Body of pancreas (tissue), 4 donors: ENCODE results near the gene PHLDA1. TPM values are rescaled to one million over a fixed set of nuclear protein-coding genes. Genes with fewer than 3 reads are reported as not detected.

ENCODE experiments used
- ATAC-seq: fragments of 150-250 bp; one replicate; pipeline ENCODE4 v1.9.1; 2016
- DNase-seq, 4 donors: peaks; one replicate each; pipeline ENCODE4 v3.0.0-alpha.2; 2019
- H3K27ac ChIP-seq, 4 donors: fragments of 200-600 bp; sonication (generic); 1 replicate in 3 of 4; 2 replicates in 1 of 4; pipeline versions ENCODE4 v1.5.1 to v1.6.1; 2016 to 2019; ENCODE audit warnings: mild to moderate bottlenecking in 1 of 4, mixed read lengths in 1 of 4, moderate library complexity in 1 of 4
- H3K27me3 ChIP-seq, 2 donors: fragments of 200-600 bp; sonication (generic); one replicate each; pipeline ENCODE4 v1.6.0; 2016; ENCODE audit warnings: mild to moderate bottlenecking in 1 of 2
- H3K36me3 ChIP-seq, 2 donors: fragments of 200-600 bp; sonication (generic); replicated peaks in 1 of 2; 2 replicates each; pipeline ENCODE4 v1.5.1; 2016; ENCODE audit warnings: low read depth in 2 of 2; ENCODE audit not compliant: insufficient read depth in 1 of 2
- H3K4me1 ChIP-seq: fragments of 200-600 bp; sonication (generic); one replicate; pipeline ENCODE4 v1.6.0; 2016
- H3K4me3 ChIP-seq, 2 donors: fragments of 200-600 bp; sonication (generic); 1 replicate in 1 of 2; 2 replicates in 1 of 2; pipeline ENCODE4 v1.5.1; 2016 to 2019
- H3K9me3 ChIP-seq, 3 donors: fragments of 200-600 bp; sonication (generic); 1 replicate in 2 of 3; 2 replicates in 1 of 3; pipeline ENCODE4 v1.5.1; 2016
- CTCF ChIP-seq, 7 experiments: fragments of 450-650 bp in 4 of 7; fragments of 200-600 bp in 3 of 7; sonication (generic) in 3 of 7; IDR thresholded peaks; one replicate each; pipeline ENCODE4 v1.5.1; 2016 to 2019; ENCODE audit warnings: antibody characterized with exemption in 7 of 7
- POLR2A ChIP-seq, 3 donors: fragments of 450-650 bp; IDR thresholded peaks; one replicate each; pipeline ENCODE4 v1.6.1; 2016; ENCODE audit warnings: antibody characterized with exemption in 3 of 3, mild to moderate bottlenecking in 2 of 3
- WGBS, 2 donors: methylation state at CpG; one replicate each; pipeline ENCODE4 v1.1.5; 2017; 5-methylcytosine and 5-hydroxymethylcytosine counted together
- intact Hi-C: fragments of 100-400 bp; cut with DNase I; formaldehyde crosslinking; loops from one replicate; pipeline ENCODE4 v1.15.1; 2023
- total RNA-seq, 2 donors: library from RNA; depleted of rRNA; stranded (reverse); fragments of >200 nt; gene quantifications; one replicate each; pipeline ENCODE4 v1.1.0, GENCODE V29; 2016

Gene PHLDA1
- total RNA-seq, 2 donors from 2014 or later = 11.9 to 22.4 TPM

- H3K27me3 ChIP-seq = no peaks in the 10 kb centered on the region
- H3K4me1 ChIP-seq = peaks cover 4% of the 10 kb centered on the region
- ATAC-seq (no peak), DNase-seq (no peak)
- no peaks in the 10 kb centered on the region for H3K36me3 ChIP-seq
- no peaks in the 10 kb centered on the region for H3K9me3 ChIP-seq
- no peak overlapping the region for H3K4me3 ChIP-seq
- TF ChIP-seq CTCF (IDR thresholded peaks at IDR 0.05) (no peak), POLR2A (IDR thresholded peaks at IDR 0.05) (no peak)
- WGBS, 2 donors = 88 to 94% methylated on average over 1 of the region's 1 CpG
- H3K27ac ChIP-seq = no peak overlapping the region
- intact Hi-C loops = no loop called here
Measured at GRCh38 chr12:76075448-76075847, 43.9 kb upstream of the PHLDA1 start.

- Histone ChIP-seq H3K27me3 (no peaks in the 10 kb centered on the region), H3K4me3 (no peak overlapping the region), H3K9me3 (no peaks in the 10 kb centered on the region), H3K4me1 (no peaks in the 10 kb centered on the region), H3K27ac (no peak overlapping the region), H3K36me3 (no peaks in the 10 kb centered on the region)
- no peak for TF ChIP-seq CTCF (IDR thresholded peaks at IDR 0.05)
- TF ChIP-seq POLR2A (IDR thresholded peaks at IDR 0.05) = no peak
- 58 to 65% methylated on average over 1 of the region's 1 CpG for WGBS, 2 donors
- intact Hi-C loops = no loop called here
- ATAC-seq = no peak
- no peak for DNase-seq
Measured at GRCh38 chr12:76074701-76075336, 43.2 kb upstream of the PHLDA1 start.

GRCh38 chr12:76073561-76073960 lies 42.0 kb upstream of the PHLDA1 start:
- no peaks in the 10 kb centered on the region for H3K36me3 ChIP-seq
- no peaks in the 10 kb centered on the region for H3K9me3 ChIP-seq
- TF ChIP-seq POLR2A (IDR thresholded peaks at IDR 0.05) (no peak), CTCF (IDR thresholded peaks at IDR 0.05) (no peak)
- no peak overlapping the region for H3K27ac ChIP-seq
- intact Hi-C loops = no loop called here
- H3K27me3 ChIP-seq = no peaks in the 10 kb centered on the region
- H3K4me1 ChIP-seq = no peaks in the 10 kb centered on the region
- DNase-seq (no peak), ATAC-seq (no peak)
- no peak overlapping the region for H3K4me3 ChIP-seq

- Histone ChIP-seq H3K4me1 (no peaks in the 10 kb centered on the region), H3K36me3 (no peaks in the 10 kb centered on the region), H3K9me3 (no peaks in the 10 kb centered on the region), H3K27ac (no peak overlapping the region), H3K27me3 (no peaks in the 10 kb centered on the region), H3K4me3 (no peak overlapping the region)
- TF ChIP-seq CTCF (IDR thresholded peaks at IDR 0.05) (no peak), POLR2A (IDR thresholded peaks at IDR 0.05) (no peak)
- DNase-seq (no peak), ATAC-seq (no peak)
- intact Hi-C loops = no loop called here
- 86 to 89% methylated on average over 3 of the region's 3 CpGs for WGBS, 2 donors
Measured at GRCh38 chr12:76072568-76072967, 41.0 kb upstream of the PHLDA1 start.

- no peaks in the 10 kb centered on the region for H3K9me3 ChIP-seq
Measured at GRCh38 chr12:76069339-76069738, 37.8 kb upstream of the PHLDA1 start.

More at GRCh38 chr12:76069339-76069738, 37.8 kb upstream of the PHLDA1 start:
- Histone ChIP-seq H3K27me3 (no peaks in the 10 kb centered on the region), H3K27ac (no peak overlapping the region), H3K4me1 (no peaks in the 10 kb centered on the region), H3K36me3 (no peaks in the 10 kb centered on the region), H3K4me3 (no peak overlapping the region)
- intact Hi-C loops = no loop called here
- no peak for TF ChIP-seq POLR2A (IDR thresholded peaks at IDR 0.05)
- no peak for TF ChIP-seq CTCF (IDR thresholded peaks at IDR 0.05)
- no peak for DNase-seq
- ATAC-seq = no peak
